Endothelial cell of umbilical vein (primary cell): ENCODE data around the gene HK1. TPM values are rescaled to one million over a fixed set of nuclear protein-coding genes. Genes with fewer than 3 reads are reported as not detected.

Experiments used
- BruUV-seq: library from RNA; stranded (reverse); fragments of 400-500 nt; replicated peaks from 2 replicates; lab custom pipeline; 2021; lab: Mats Ljungman, UMichigan
- CTCF ChIA-PET: fragments of 300-600, 350-600 bp; sonication (Branson Sonifier 250); formaldehyde crosslinking; loops from one replicate; lab custom pipeline; 2021; ENCODE audit warnings: antibody characterized with exemption, inconsistent platforms; lab: Charles Lee
- POLR2A ChIA-PET: fragments of 300-600, 350-600 bp; sonication (Branson Sonifier 250); formaldehyde crosslinking; loops from one replicate; lab custom pipeline; 2021; ENCODE audit warnings: antibody characterized with exemption, inconsistent platforms; lab: Charles Lee
- DNase-seq: peaks from one replicate; pipeline ENCODE4 v3.0.0-alpha.2; 2011; ENCODE audit warnings: low read depth, low spot score
- FAIRE-seq: peaks from 2 replicates; lab custom pipeline; 2011; peaks lifted over from hg19 to GRCh38; lab: Jason Lieb, UNC
- H2AFZ ChIP-seq: 2 replicates; pipeline ENCODE4 v1.6.0; 2012; ENCODE audit warnings: low read depth, low read length, control low read depth, inconsistent platforms
- H3K27ac ChIP-seq: 2 replicates; pipeline ENCODE4 v1.5.1; 2011; ENCODE audit warnings: low read depth, mild to moderate bottlenecking, control low read depth, low read length, moderate library complexity; ENCODE audit not compliant: insufficient read depth
- H3K27me3 ChIP-seq, 2 experiments: 2 replicates each; pipeline versions ENCODE4 v1.6.0 to v1.6.1; 2011; ENCODE audit warnings: low read length in 2 of 2, mixed read lengths in 1 of 2; ENCODE audit not compliant: control insufficient read depth in 2 of 2, insufficient read depth in 2 of 2
- H3K36me3 ChIP-seq, 2 experiments: 2 replicates in 1 of 2; 3 replicates in 1 of 2; pipeline ENCODE4 v1.5.1; 2011; ENCODE audit warnings: low read length in 2 of 2, mild to moderate bottlenecking in 1 of 2, moderate library complexity in 1 of 2; ENCODE audit not compliant: control insufficient read depth in 2 of 2, insufficient read depth in 2 of 2; ENCODE audit errors: extremely low read depth in 1 of 2
- H3K4me1 ChIP-seq: 3 replicates; pipeline ENCODE4 v1.5.1; 2011; ENCODE audit warnings: mild to moderate bottlenecking, low read length; ENCODE audit not compliant: control insufficient read depth, insufficient read depth; ENCODE audit errors: extremely low read depth
- H3K4me2 ChIP-seq: 2 replicates; pipeline ENCODE4 v1.6.1; 2011; ENCODE audit warnings: low read length, control low read depth, mixed read lengths; ENCODE audit not compliant: insufficient read depth
- H3K4me3 ChIP-seq, 3 experiments: fragments of 200-600 bp in 1 of 3; sonication (generic), shearing (Covaris generic) in 1 of 3; replicated peaks in 1 of 3; 2 replicates each; pipeline ENCODE4 v1.5.1; 2011 to 2016; ENCODE audit warnings: control low read depth in 3 of 3, low read length in 3 of 3, mild to moderate bottlenecking in 2 of 3, inconsistent platforms in 1 of 3, low read depth in 1 of 3, moderate library complexity in 1 of 3; ENCODE audit not compliant: insufficient read depth in 1 of 3
- H3K79me2 ChIP-seq: 2 replicates; pipeline ENCODE4 v1.6.0; 2012; ENCODE audit warnings: low read length, inconsistent platforms; ENCODE audit not compliant: control insufficient read depth, insufficient read depth
- H3K9ac ChIP-seq: replicated peaks from 2 replicates; pipeline ENCODE3; 2011; ENCODE audit warnings: low read length, control low read depth; ENCODE audit not compliant: insufficient read depth; ENCODE audit errors: extremely low read depth
- H3K9me1 ChIP-seq: replicated peaks from 3 replicates; pipeline ENCODE4 v1.6.0; 2011; ENCODE audit warnings: mild to moderate bottlenecking, low read length; ENCODE audit not compliant: control insufficient read depth, insufficient read depth; ENCODE audit errors: extremely low read depth
- H3K9me3 ChIP-seq: replicated peaks from 2 replicates; pipeline ENCODE4 v1.5.1; 2012; ENCODE audit warnings: low read length, inconsistent platforms; ENCODE audit not compliant: control insufficient read depth, insufficient read depth
- H4K20me1 ChIP-seq: replicated peaks from 2 replicates; pipeline ENCODE3; 2011; ENCODE audit warnings: mild to moderate bottlenecking, low read length; ENCODE audit not compliant: control insufficient read depth, insufficient read depth; ENCODE audit errors: extremely low read depth
- FOS ChIP-seq: IDR thresholded peaks from 2 replicates; pipeline ENCODE4 v1.6.1; 2011; ENCODE audit warnings: mild to moderate bottlenecking, low read length, moderate library complexity, borderline replicate concordance; ENCODE audit not compliant: insufficient read depth
- GATA2 ChIP-seq: IDR thresholded peaks from 2 replicates; pipeline ENCODE4 v1.7.0; 2011; ENCODE audit warnings: low read depth, mild to moderate bottlenecking, moderate library complexity, mixed read lengths, low read length; ENCODE audit not compliant: insufficient read length, insufficient read depth
- MAX ChIP-seq: IDR thresholded peaks from 2 replicates; pipeline ENCODE4 v1.6.1; 2011; ENCODE audit not compliant: insufficient read depth, insufficient read length
- MYC ChIP-seq: IDR thresholded peaks from one replicate; pipeline ENCODE4 v1.6.1; 2011; ENCODE audit warnings: mild to moderate bottlenecking, low read depth, low read length
- POLR2A ChIP-seq: IDR thresholded peaks from 2 replicates; pipeline ENCODE4 v1.6.1; 2012; ENCODE audit warnings: low read depth, mild to moderate bottlenecking, control low read depth, low read length
- POLR2AphosphoS5 ChIP-seq: IDR thresholded peaks from 2 replicates; pipeline ENCODE4 v1.6.1; 2012; ENCODE audit warnings: low read depth, mild to moderate bottlenecking, control low read depth, low read length, moderate library complexity; ENCODE audit not compliant: insufficient read depth
- dilution Hi-C: fragments of 300-500 bp; cut with MboI; formaldehyde crosslinking; loops from one replicate; pipeline ENCODE4 v1.15.0; 2019; ENCODE audit warnings: low sequenced_read_pairs; ENCODE audit not compliant: extremely low pct_ligation_motif_present
- intact Hi-C: fragments of 100-400 bp; cut with micrococcal nuclease; formaldehyde crosslinking; loops from one replicate; pipeline ENCODE4 v1.10.0; 2022
- polyA plus RNA-seq, 4 experiments: library from polyadenylated mRNA; depleted of rRNA in 3 of 4; stranded (reverse) in 3 of 4; unstranded in 1 of 4; fragments of >200 nt; gene quantifications; 2 replicates each; pipeline versions ENCODE4 v1.2.1 to v1.2.3, GENCODE V29; 2011 to 2012; ENCODE audit warnings: missing spikeins in 1 of 4
- total RNA-seq: library from RNA; stranded (reverse); gene quantifications from 2 replicates; pipeline ENCODE4 v1.2.3, GENCODE V29; 2021

Gene HK1
- total and polyA plus RNA-seq, 2 donors (not counting 3 experiments of a cell fraction or from before 2014, with no cell fraction given) = 50.8 to 121 TPM

- Histone ChIP-seq H3K9me3 (no peaks in the 10 kb centered on the region), H3K27me3 (no peaks in the 10 kb centered on the region), H3K9me1 (no peaks in the 10 kb centered on the region), H3K36me3 (no peaks in the 10 kb centered on the region), H4K20me1 (no peaks in the 10 kb centered on the region), H3K4me2 (no peak overlapping the region), H2AFZ (no peak overlapping the region), H3K9ac (no peak overlapping the region), H3K27ac (no peak overlapping the region), H3K4me1 (peaks cover 17% of the 10 kb centered on the region), H3K79me2 (no peaks in the 10 kb centered on the region), H3K4me3 (no peak overlapping the region)
- no peak for TF ChIP-seq GATA2
- no peak for TF ChIP-seq MAX
- no peak for TF ChIP-seq POLR2AphosphoS5
- TF ChIP-seq POLR2A = no peak
- TF ChIP-seq MYC = no peak
- TF ChIP-seq FOS = no peak
- no TSS peak for BruUV-seq
- dilution Hi-C loops (no loop called here), intact Hi-C loops (loop anchor here (5.0 kb wide), 2 partner anchors 290 to 405 kb away; partner anchors contain the start of gene VPS26A)
- FAIRE-seq = no peak
- no peak for DNase-seq
- CTCF ChIA-PET = interaction anchor here (1.3 to 1.4 kb wide), 5 partner anchors 40 to 407 kb away, joined by 4 to 8 read pairs (median 6); no protein-coding TSS in a partner anchor
- POLR2A ChIA-PET = no interaction called here
Measured at GRCh38 chr10:69412232-69412790, 134.0 kb downstream of the HK1 start.
